H9 (cell line): Measurements from ENCODE around the gene UST. TPM values are rescaled to one million over a fixed set of nuclear protein-coding genes. Genes with fewer than 3 reads are reported as not detected.

ENCODE experiments used
- DNase-seq: peaks from one replicate; pipeline ENCODE4 v3.0.0-alpha.2; 2017
- H2AFZ ChIP-seq: one replicate; pipeline ENCODE4 v1.6.1; 2013; ENCODE audit warnings: mild to moderate bottlenecking, low read length, control low read depth, moderate library complexity
- H2AK5ac ChIP-seq: 2 replicates; pipeline ENCODE4 v1.6.1; 2013; ENCODE audit warnings: low read length, control low read depth, mixed read lengths; ENCODE audit not compliant: insufficient read length
- H2BK120ac ChIP-seq: one replicate; pipeline ENCODE4 v1.6.1; 2013; ENCODE audit warnings: low read depth, mild to moderate bottlenecking, low read length, control low read depth, inconsistent platforms; ENCODE audit not compliant: poor library complexity, severe bottlenecking
- H2BK12ac ChIP-seq: 2 replicates; pipeline ENCODE4 v1.6.1; 2013; ENCODE audit warnings: low read length, control low read depth, mixed read lengths, low read depth; ENCODE audit not compliant: insufficient read length
- H2BK15ac ChIP-seq: 2 replicates; pipeline ENCODE4 v1.6.1; 2013; ENCODE audit warnings: low read depth, low read length, control low read depth
- H2BK20ac ChIP-seq: one replicate; pipeline ENCODE4 v1.6.1; 2013; ENCODE audit warnings: low read depth, mild to moderate bottlenecking, low read length, control low read depth, inconsistent platforms; ENCODE audit not compliant: poor library complexity, severe bottlenecking
- H2BK5ac ChIP-seq: 2 replicates; pipeline ENCODE4 v1.6.1; 2013; ENCODE audit warnings: low read length, control low read depth, mixed read lengths; ENCODE audit not compliant: insufficient read length
- H3K14ac ChIP-seq: 2 replicates; pipeline ENCODE4 v1.6.1; 2013; ENCODE audit warnings: low read length, control low read depth; ENCODE audit not compliant: insufficient read depth
- H3K18ac ChIP-seq: 2 replicates; pipeline ENCODE4 v1.6.1; 2013; ENCODE audit warnings: low read depth, mild to moderate bottlenecking, mixed read lengths, low read length, control low read depth; ENCODE audit not compliant: insufficient read length
- H3K23ac ChIP-seq: 2 replicates; pipeline ENCODE4 v1.6.1; 2013; ENCODE audit warnings: low read length, control low read depth, mixed read lengths, low read depth; ENCODE audit not compliant: insufficient read length
- H3K23me2 ChIP-seq: 2 replicates; pipeline ENCODE4 v1.6.1; 2013; ENCODE audit warnings: low read depth, mild to moderate bottlenecking, mixed read lengths, low read length, control low read depth; ENCODE audit not compliant: insufficient read length, poor library complexity, severe bottlenecking
- H3K27ac ChIP-seq: 2 replicates; pipeline ENCODE4 v1.5.1; 2013; ENCODE audit warnings: low read length, control low read depth, mixed read lengths, low read depth; ENCODE audit not compliant: insufficient read length
- H3K27me3 ChIP-seq: 2 replicates; pipeline ENCODE4 v1.6.1; 2013; ENCODE audit warnings: low read length, control low read depth, inconsistent platforms; ENCODE audit not compliant: insufficient read depth
- H3K4ac ChIP-seq: 2 replicates; pipeline ENCODE4 v1.6.1; 2013; ENCODE audit warnings: low read depth, mild to moderate bottlenecking, control low read depth, inconsistent platforms, low read length, moderate library complexity
- H3K4me1 ChIP-seq: 2 replicates; pipeline ENCODE4 v1.6.1; 2013; ENCODE audit warnings: low read length, control low read depth, inconsistent platforms; ENCODE audit not compliant: insufficient read depth
- H3K4me2 ChIP-seq: 2 replicates; pipeline ENCODE4 v1.6.1; 2013; ENCODE audit warnings: low read length, control low read depth, mixed read lengths; ENCODE audit not compliant: insufficient read length, insufficient read depth
- H3K56ac ChIP-seq: 2 replicates; pipeline ENCODE4 v1.6.1; 2013; ENCODE audit warnings: low read depth, mild to moderate bottlenecking, mixed read lengths, low read length, control low read depth; ENCODE audit not compliant: insufficient read length
- H3K79me1 ChIP-seq: 2 replicates; pipeline ENCODE4 v1.6.1; 2013; ENCODE audit warnings: low read depth, mild to moderate bottlenecking, moderate library complexity, low read length, control low read depth, inconsistent platforms; ENCODE audit not compliant: insufficient read depth, poor library complexity, severe bottlenecking
- H3K79me2 ChIP-seq: 2 replicates; pipeline ENCODE4 v1.6.1; 2013; ENCODE audit warnings: low read length, control low read depth, inconsistent platforms; ENCODE audit not compliant: insufficient read depth
- H3K9ac ChIP-seq: 2 replicates; pipeline ENCODE4 v1.6.1; 2013; ENCODE audit warnings: low read length, control low read depth, mixed read lengths; ENCODE audit not compliant: insufficient read length; ENCODE audit errors: extremely low read depth
- H3K9me3 ChIP-seq: one replicate; pipeline ENCODE4 v1.6.1; 2013; ENCODE audit warnings: low read depth, low read length, inconsistent platforms; ENCODE audit not compliant: control insufficient read depth
- H3T11ph ChIP-seq: one replicate; pipeline ENCODE4 v1.6.1; 2013; ENCODE audit warnings: mild to moderate bottlenecking, low read length, control low read depth, inconsistent platforms
- H4K20me1 ChIP-seq: one replicate; pipeline ENCODE4 v1.6.1; 2013; ENCODE audit not compliant: control insufficient read depth, insufficient read length, insufficient read depth
- H4K5ac ChIP-seq: 2 replicates; pipeline ENCODE4 v1.6.1; 2013; ENCODE audit warnings: low read depth, mild to moderate bottlenecking, mixed read lengths, low read length, control low read depth; ENCODE audit not compliant: insufficient read length
- H4K8ac ChIP-seq: replicated peaks from 2 replicates; pipeline ENCODE4 v1.6.1; 2013; ENCODE audit warnings: low read length, control low read depth, mixed read lengths, low read depth; ENCODE audit not compliant: insufficient read length
- H4K91ac ChIP-seq: 2 replicates; pipeline ENCODE4 v1.6.1; 2013; ENCODE audit warnings: low read depth, mild to moderate bottlenecking, moderate library complexity, mixed read lengths, low read length, control low read depth; ENCODE audit not compliant: insufficient read length
- H3K27ac Mint-ChIP-seq, 3 experiments: 2 replicates in 2 of 3; 3 replicates in 1 of 3; pipeline ENCODE4 v1.8.0; 2020 to 2021; ENCODE audit warnings: mixed read lengths in 3 of 3, mild to moderate bottlenecking in 1 of 3, moderate library complexity in 1 of 3
- H3K27me3 Mint-ChIP-seq: 2 replicates; pipeline ENCODE4 v1.8.0; 2021; ENCODE audit warnings: low read depth, mild to moderate bottlenecking, moderate library complexity, mixed read lengths
- H3K36me3 Mint-ChIP-seq, 3 experiments: 2 replicates in 2 of 3; 3 replicates in 1 of 3; pipeline ENCODE4 v1.8.0; 2020 to 2021; ENCODE audit warnings: low read depth in 3 of 3, mixed read lengths in 3 of 3; ENCODE audit not compliant: insufficient read depth in 1 of 3
- H3K4me1 Mint-ChIP-seq, 2 experiments: 2 replicates each; pipeline ENCODE4 v1.8.0; 2020; ENCODE audit warnings: mixed read lengths in 2 of 2
- H3K4me3 Mint-ChIP-seq, 2 experiments: 2 replicates in 1 of 2; 3 replicates in 1 of 2; pipeline ENCODE4 v1.8.0; 2020 to 2021; ENCODE audit warnings: mild to moderate bottlenecking in 2 of 2, mixed read lengths in 2 of 2, moderate library complexity in 1 of 2
- H3K9me3 Mint-ChIP-seq, 2 experiments: 2 replicates in 1 of 2; 3 replicates in 1 of 2; pipeline ENCODE4 v1.8.0; 2020; ENCODE audit warnings: mild to moderate bottlenecking in 2 of 2, mixed read lengths in 2 of 2, moderate library complexity in 1 of 2
- CTCF ChIP-seq: fragments of 200-600 bp; sonication (generic); conservative IDR thresholded peaks from 3 replicates; pipeline ENCODE4 v1.8.0; 2021; ENCODE audit warnings: antibody characterized with exemption, mild to moderate bottlenecking
- WGBS: extraction: QIAGEN DNeasy Blood & Tissue Kit; methylation state at CpG from one replicate; pipeline ENCODE4 v1.1.7; 2013; ENCODE audit warnings: missing lambda C conversion rate, low lambda C conversion rate, mixed read lengths; ENCODE audit not compliant: insufficient read length; ENCODE audit errors: extremely low coverage; 5-methylcytosine and 5-hydroxymethylcytosine counted together
- total RNA-seq: library from RNA; stranded (reverse); gene quantifications from 2 replicates; pipeline ENCODE4 v1.2.1, GENCODE V29; 2021

The UST gene
- total RNA-seq, 1 experiment from 2014 or later: 14.4 TPM

DNA sequence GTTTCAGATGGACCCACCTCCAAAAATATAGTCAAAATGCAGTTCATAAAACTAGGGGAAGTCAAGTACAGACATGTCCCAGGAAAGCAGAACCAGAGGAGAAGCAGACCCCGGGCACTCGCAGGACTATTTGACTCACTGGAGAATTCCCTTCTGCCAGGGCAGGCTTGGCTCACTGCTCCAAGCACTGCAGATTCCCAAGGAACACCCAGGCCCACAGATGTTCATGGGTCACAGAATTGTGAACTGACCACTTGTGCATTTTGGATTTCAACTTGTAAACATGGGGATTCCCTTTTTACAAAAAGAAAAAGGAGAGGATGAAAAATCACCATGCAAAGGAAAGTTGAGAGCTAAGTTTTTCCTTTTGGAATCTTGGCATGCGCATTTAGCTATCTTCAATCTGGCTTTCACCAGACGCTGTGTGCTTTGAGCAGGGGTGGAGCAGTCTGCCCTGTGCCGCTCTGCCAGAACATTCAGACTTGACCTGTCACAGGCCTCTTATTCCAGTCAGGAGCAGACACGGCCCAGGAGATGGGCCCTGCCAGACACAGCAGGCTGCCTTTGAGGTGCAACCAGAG lies 333.2 kb downstream of the UST start:
- Mint-ChIP-seq H3K4me3 (no peak overlapping the region), H3K36me3 (peaks cover 0 to 6% (median 0%) of the 10 kb centered on the region in 3 experiments; a peak in 3 of 7 replicates), H3K27me3 (no peaks in the 10 kb centered on the region; the same call in 1 of the 2 replicates), H3K9me3 (no peaks in the 10 kb centered on the region), H3K4me1 (peaks cover 5 to 8% of the 10 kb centered on the region in 2 experiments), H3K27ac (peak overlapping the region in 1 of 3 experiments; percentile 79; a peak in 1 of 7 replicates)
- Histone ChIP-seq H2BK120ac (no peak overlapping the region), H3K9ac (no peak overlapping the region), H3K23ac (no peak overlapping the region), H3K27me3 (no peaks in the 10 kb centered on the region), H2BK5ac (no peak overlapping the region), H4K5ac (no peak overlapping the region), H3T11ph (no peak overlapping the region), H3K9me3 (no peaks in the 10 kb centered on the region), H4K8ac (no peak overlapping the region), H2BK12ac (no peak overlapping the region), H3K23me2 (no peaks in the 10 kb centered on the region), H3K4me2 (no peak overlapping the region), H3K14ac (no peak overlapping the region), H3K56ac (no peak overlapping the region), H2AK5ac (no peak overlapping the region), H3K4me1 (no peaks in the 10 kb centered on the region), H3K18ac (no peak overlapping the region), H2BK15ac (no peak overlapping the region), H3K27ac (no peak overlapping the region), H3K79me2 (no peaks in the 10 kb centered on the region), H2AFZ (no peak overlapping the region), H2BK20ac (no peak overlapping the region), H4K91ac (no peak overlapping the region), H4K20me1 (no peaks in the 10 kb centered on the region), H3K79me1 (no peaks in the 10 kb centered on the region), H3K4ac (no peak overlapping the region)
- no CpG with 5 or more reads among the region's 6 CpGs for WGBS
- no peak for DNase-seq
- no peak for TF ChIP-seq CTCF
